HepG2 (cell line): Measurements from ENCODE around the gene MEI1. TPM values are rescaled to one million over a fixed set of nuclear protein-coding genes. Genes with fewer than 3 reads are reported as not detected.

Source experiments
- CREBL2 ChIP-seq: sonication (generic); formaldehyde crosslinking; IDR thresholded peaks from 2 replicates; pipeline ENCODE4 v1.8.1; 2023; ENCODE audit warnings: missing genetic modification reagents, mild to moderate bottlenecking, borderline replicate concordance
- HNF4G ChIP-seq, 2 experiments: sonication (generic) in 1 of 2; formaldehyde crosslinking in 1 of 2; IDR thresholded peaks; 2 replicates each; pipeline versions ENCODE4 v1.4.0 to v1.6.1; 2011 to 2020; ENCODE audit warnings: borderline replicate concordance in 2 of 2, low read depth in 2 of 2, mild to moderate bottlenecking in 2 of 2, low read length in 1 of 2, missing genetic modification reagents in 1 of 2, moderate library complexity in 1 of 2
- MATR3 ChIP-seq: sonication (generic); formaldehyde crosslinking; IDR thresholded peaks from 2 replicates; pipeline ENCODE4 v1.4.0; 2020; ENCODE audit warnings: missing genetic modification reagents
- PCBP2 ChIP-seq: fragments of 200-400 bp; formaldehyde crosslinking; optimal IDR thresholded peaks from 2 replicates; pipeline ENCODE3; 2018; ENCODE audit warnings: low read length, low read depth; ENCODE audit not compliant: poor library complexity, severe bottlenecking
- RXRB ChIP-seq: IDR thresholded peaks from 2 replicates; pipeline ENCODE4 v1.6.1; 2016; ENCODE audit warnings: borderline replicate concordance, missing genetic modification reagents, missing compliant biosample characterization
- TBP ChIP-seq: sonication (generic); formaldehyde crosslinking; IDR thresholded peaks from 2 replicates; pipeline ENCODE4 v1.5.0; 2020; ENCODE audit warnings: missing genetic modification reagents
- USF2 ChIP-seq, 2 experiments: sonication (generic) in 1 of 2; formaldehyde crosslinking in 1 of 2; IDR thresholded peaks; 2 replicates each; pipeline versions ENCODE4 v1.5.1 to v1.6.1; 2011 to 2020; ENCODE audit warnings: borderline replicate concordance in 1 of 2, low read depth in 1 of 2, low read length in 1 of 2, mild to moderate bottlenecking in 1 of 2, missing genetic modification reagents in 1 of 2, moderate library complexity in 1 of 2
- ZNF232 ChIP-seq: sonication (generic); formaldehyde crosslinking; IDR thresholded peaks from 2 replicates; pipeline ENCODE4 v1.4.0; 2020; ENCODE audit warnings: missing genetic modification reagents, borderline replicate concordance
- ZNF318 ChIP-seq: sonication (generic); formaldehyde crosslinking; IDR thresholded peaks from 2 replicates; pipeline ENCODE4 v1.4.0; 2020; ENCODE audit warnings: mild to moderate bottlenecking, missing genetic modification reagents
- ZNF704 ChIP-seq: sonication (generic); formaldehyde crosslinking; IDR thresholded peaks from 2 replicates; pipeline ENCODE4 v1.8.1; 2023; ENCODE audit warnings: mild to moderate bottlenecking, inconsistent platforms, moderate library complexity, missing genetic modification reagents, borderline replicate concordance
- polyA plus RNA-seq, 8 experiments: library from polyadenylated mRNA; depleted of rRNA in 3 of 8; stranded (reverse) in 7 of 8; unstranded in 1 of 8; fragments of >200 nt; fragmentation: Illumina TruSeq in 4 of 8; extraction: Trizol in 4 of 8; gene quantifications; 2 replicates each; pipeline versions ENCODE4 v1.2.1 to v1.2.3, GENCODE V29; 2011 to 2016; ENCODE audit warnings: low read depth in 4 of 8, missing spikeins in 1 of 8, mixed read lengths in 1 of 8; ENCODE audit not compliant: insufficient read depth in 1 of 8
- total RNA-seq, 5 experiments: library from RNA; depleted of rRNA; stranded (reverse); fragments of >200 nt; fragmentation: Illumina TruSeq; extraction: Trizol; gene quantifications; 2 replicates each; pipeline ENCODE4 v1.2.3, GENCODE V29; 2016; ENCODE audit warnings: low read depth in 1 of 5
- TF ChIP-seq, protein P1 (sequence below): sonication (generic); formaldehyde crosslinking; IDR thresholded peaks from 2 replicates; pipeline ENCODE4 v1.4.0; 2020; ENCODE audit warnings: missing genetic modification reagents, borderline replicate concordance

Gene MEI1
- total and polyA plus RNA-seq, 2 of the 13 experiments (the other 11 are each of a cell fraction or from before 2014, with no cell fraction given), result 0.75 to 1.9 TPM

DNA sequence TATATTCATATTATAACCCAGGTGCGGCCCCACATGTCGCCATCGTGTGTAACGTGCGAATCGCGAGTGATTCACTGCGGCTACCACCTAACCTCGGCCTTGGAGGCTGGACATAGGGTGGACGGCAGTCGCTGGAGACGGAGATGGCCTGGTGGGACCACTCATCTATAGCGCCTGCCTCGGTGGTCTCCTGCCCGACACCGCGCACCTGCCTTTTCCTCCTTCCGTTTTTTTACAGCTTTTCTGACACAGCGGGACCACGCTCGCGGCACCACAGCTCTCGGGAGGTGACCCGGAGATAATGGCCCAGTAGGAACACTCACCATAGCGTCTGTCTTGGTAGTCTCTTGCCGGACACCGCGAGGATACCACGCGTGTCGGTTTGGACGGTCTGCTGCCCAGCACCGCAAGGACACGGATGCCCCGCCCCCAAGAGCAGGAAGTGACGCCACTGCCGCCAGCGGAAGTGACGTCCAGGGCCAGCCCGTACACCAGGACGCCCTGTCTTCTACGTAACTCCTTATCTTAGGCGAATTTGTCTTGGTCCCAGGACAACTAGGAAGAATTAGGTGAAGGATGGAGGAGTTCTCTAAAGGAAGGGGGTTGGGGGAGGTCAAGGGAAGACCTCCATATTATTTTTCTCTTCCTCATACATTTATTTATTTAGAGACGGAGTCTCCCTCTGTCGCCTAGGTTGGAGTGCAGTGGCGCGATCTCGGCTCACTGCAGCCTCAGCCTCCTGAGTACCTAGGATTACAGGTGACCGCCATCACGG, 17.1 kb upstream of the MEI1 start (continued):
- TF ChIP-seq ZNF318 (0 out of 2 replicates have a peak, but pooled peaks have one; percentile 85), ZNF704 (CRISPR knock-in tag) (no peak; the same call in 1 of the 2 replicates), ZNF232 (CRISPR knock-in tag) (no peak), HNF4G (IDR thresholded peaks at IDR 0.05; ENCODE audit: borderline replicate concordance, low read depth, low read length) (no peak), HNF4G (CRISPR knock-in tag; IDR thresholded peaks at IDR 0.05; ENCODE audit: borderline replicate concordance, low read depth) (no peak), CREBL2 (CRISPR knock-in tag) (no peak), PCBP2 (no peak), RXRB (no peak), TBP (0 out of 2 replicates have a peak, but pooled peaks have one; percentile 3), MATR3 (CRISPR knock-in tag) (no peak), USF2 (IDR thresholded peaks at IDR 0.05; ENCODE audit: low read depth, low read length) (no peak), USF2 (CRISPR knock-in tag; IDR thresholded peaks at IDR 0.05; ENCODE audit: borderline replicate concordance) (no peak)
- TF ChIP-seq, protein P1, sequence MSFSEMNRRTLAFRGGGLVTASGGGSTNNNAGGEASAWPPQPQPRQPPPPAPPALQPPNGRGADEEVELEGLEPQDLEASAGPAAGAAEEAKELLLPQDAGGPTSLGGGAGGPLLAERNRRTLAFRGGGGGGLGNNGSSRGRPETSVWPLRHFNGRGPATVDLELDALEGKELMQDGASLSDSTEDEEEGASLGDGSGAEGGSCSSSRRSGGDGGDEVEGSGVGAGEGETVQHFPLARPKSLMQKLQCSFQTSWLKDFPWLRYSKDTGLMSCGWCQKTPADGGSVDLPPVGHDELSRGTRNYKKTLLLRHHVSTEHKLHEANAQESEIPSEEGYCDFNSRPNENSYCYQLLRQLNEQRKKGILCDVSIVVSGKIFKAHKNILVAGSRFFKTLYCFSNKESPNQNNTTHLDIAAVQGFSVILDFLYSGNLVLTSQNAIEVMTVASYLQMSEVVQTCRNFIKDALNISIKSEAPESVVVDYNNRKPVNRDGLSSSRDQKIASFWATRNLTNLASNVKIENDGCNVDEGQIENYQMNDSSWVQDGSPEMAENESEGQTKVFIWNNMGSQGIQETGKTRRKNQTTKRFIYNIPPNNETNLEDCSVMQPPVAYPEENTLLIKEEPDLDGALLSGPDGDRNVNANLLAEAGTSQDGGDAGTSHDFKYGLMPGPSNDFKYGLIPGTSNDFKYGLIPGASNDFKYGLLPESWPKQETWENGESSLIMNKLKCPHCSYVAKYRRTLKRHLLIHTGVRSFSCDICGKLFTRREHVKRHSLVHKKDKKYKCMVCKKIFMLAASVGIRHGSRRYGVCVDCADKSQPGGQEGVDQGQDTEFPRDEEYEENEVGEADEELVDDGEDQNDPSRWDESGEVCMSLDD, result no peak
